ENCODE results near the gene FOXO1. TPM values are rescaled to one million over a fixed set of nuclear protein-coding genes. Genes with fewer than 3 reads are reported as not detected.

The FOXO1 gene
- total RNA-seq, 1 donor from 2014 or later = 14.5 TPM

- DNase-seq (ENCODE audit: missing footprints) (no peak), ATAC-seq (no peak)
- intact Hi-C loops (cut with DNase I) = no loop called here
Observed at GRCh38 chr13:40648841-40649240, 17.6 kb downstream of the FOXO1 start.

DNA sequence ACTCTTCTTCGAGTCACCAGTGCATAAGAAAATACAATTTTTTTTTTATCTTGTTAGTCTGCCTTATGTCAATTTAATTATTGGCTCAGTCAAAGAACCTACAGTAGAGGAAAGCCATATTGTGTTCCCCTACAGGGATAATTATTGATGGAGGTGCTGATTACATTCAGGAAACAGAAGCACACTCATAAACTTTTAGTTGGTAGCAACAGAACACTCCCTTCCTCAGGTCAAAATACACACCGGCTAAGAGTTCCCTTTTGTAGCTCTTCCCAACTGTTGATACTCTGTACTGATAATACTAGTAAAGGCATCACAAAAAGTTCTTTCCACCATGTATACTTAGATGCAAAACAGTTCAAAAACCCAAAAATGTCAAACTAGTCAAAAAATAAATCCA, 18.4 kb downstream of the FOXO1 start:
- intact Hi-C loops (cut with DNase I) = no loop called here

GRCh38 chr13:40644838-40645604, 21.4 kb downstream of the FOXO1 start:
- DNase-seq (ENCODE audit: missing footprints) = no peak
- intact Hi-C loops (cut with DNase I) = no loop called here
- no peak for ATAC-seq

More for the DNA sequence above, 18.4 kb downstream of the FOXO1 start:
- no peak for ATAC-seq
- DNase-seq (ENCODE audit: missing footprints) = no peak

GRCh38 chr13:40640845-40641458, 25.5 kb downstream of the FOXO1 start:
- intact Hi-C loops (cut with DNase I) = no loop called here
- peak; percentile 51 for DNase-seq (ENCODE audit: missing footprints)
- ATAC-seq = no peak

- no peak for DNase-seq (ENCODE audit: missing footprints)
- intact Hi-C loops (cut with DNase I) = no loop called here
- ATAC-seq = peak; percentile 33
Observed at GRCh38 chr13:40640202-40640601, 26.2 kb downstream of the FOXO1 start.

DNA sequence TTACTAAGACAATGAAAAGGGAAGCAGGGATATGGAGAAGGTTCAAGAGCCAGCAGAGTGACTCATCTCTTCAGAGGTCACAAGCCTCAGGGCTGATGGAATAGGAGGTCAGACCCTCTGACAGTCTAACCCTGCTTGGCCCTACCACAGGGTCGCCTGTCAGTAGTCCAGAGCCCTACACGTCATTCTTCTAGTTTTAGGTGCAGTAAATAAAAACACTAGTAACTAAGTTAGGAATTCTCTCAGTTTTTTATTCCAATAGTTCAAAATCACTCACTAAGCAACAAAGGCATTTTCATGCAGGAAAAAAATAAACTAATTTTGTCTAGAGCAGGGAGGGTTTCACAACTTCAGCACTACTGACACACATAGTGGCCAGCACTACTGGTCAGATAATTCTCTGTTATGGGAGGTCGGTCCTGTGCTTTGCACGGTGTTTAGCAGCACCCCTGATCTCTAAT, 27.2 kb downstream of the FOXO1 start:
- DNase-seq (ENCODE audit: missing footprints) (no peak), ATAC-seq (peak; percentile 75)
- intact Hi-C loops (cut with DNase I) = no loop called here

GRCh38 chr13:40637643-40638042, 28.8 kb downstream of the FOXO1 start:
- DNase-seq (ENCODE audit: missing footprints) = no peak
- ATAC-seq = peak; percentile 51
- intact Hi-C loops (cut with DNase I) = no loop called here

DNA sequence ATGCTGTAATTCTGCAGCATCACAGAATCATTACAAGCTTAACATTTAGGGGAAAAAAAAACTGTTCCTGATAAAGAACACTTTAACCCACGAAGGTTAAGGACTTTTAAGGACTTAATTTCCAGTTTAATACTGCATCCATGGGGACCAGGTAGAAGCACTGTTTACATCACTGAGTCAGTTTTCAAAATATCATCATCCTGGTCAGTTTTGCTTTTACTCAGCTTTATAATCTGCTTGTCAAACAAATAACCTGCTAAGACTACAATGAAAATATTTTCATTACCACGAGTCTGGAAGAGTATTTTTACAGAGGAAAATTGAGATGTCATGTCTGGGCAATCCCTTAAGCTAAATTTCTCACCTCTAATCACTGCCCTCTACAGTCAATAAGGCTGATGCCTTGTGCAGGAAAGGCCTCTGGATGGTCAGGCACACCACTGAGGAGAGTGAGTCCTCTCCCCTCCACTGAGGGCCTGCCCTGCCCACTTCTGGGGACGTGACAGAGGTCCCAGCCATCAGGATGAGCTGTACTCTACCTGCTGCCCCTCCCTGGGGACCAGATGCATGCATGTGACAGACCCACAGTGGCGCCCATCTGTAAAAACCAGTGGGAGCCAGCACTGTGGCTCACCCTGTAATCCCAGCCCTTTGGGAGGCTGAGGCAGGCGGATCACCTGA, 31.0 kb downstream of the FOXO1 start:
- intact Hi-C loops (cut with DNase I) = no loop called here
- DNase-seq (ENCODE audit: missing footprints) = no peak
- ATAC-seq = no peak

DNA sequence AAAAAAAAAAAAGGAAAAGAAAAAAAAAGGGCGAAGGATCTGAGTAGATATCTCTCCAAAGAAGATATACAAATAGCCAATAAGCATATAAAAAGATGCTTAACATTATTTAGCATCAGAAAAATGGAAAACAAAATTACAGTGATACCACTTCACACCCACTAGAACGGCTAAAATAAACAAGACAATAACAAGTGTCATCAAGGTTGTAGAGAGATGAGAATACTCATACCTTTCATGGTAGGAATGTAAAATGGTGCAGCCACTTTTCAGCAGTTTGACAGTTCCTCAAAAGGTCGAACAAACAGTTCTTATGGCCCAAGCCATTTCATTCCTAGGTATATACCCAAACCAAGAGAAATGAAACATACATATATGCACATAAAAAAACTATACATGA, 33.5 kb downstream of the FOXO1 start:
- DNase-seq (ENCODE audit: missing footprints) (no peak), ATAC-seq (no peak)
- intact Hi-C loops (cut with DNase I) = no loop called here

- intact Hi-C loops (cut with DNase I) = no loop called here
Observed at GRCh38 chr13:40631605-40632004, 34.8 kb downstream of the FOXO1 start.

GRCh38 chr13:40629678-40630384, 36.6 kb downstream of the FOXO1 start:
- intact Hi-C loops (cut with DNase I) = no loop called here
- DNase-seq (ENCODE audit: missing footprints) (no peak), ATAC-seq (no peak)

More at GRCh38 chr13:40631605-40632004, 34.8 kb downstream of the FOXO1 start:
- DNase-seq (ENCODE audit: missing footprints) (no peak), ATAC-seq (no peak)

DNA sequence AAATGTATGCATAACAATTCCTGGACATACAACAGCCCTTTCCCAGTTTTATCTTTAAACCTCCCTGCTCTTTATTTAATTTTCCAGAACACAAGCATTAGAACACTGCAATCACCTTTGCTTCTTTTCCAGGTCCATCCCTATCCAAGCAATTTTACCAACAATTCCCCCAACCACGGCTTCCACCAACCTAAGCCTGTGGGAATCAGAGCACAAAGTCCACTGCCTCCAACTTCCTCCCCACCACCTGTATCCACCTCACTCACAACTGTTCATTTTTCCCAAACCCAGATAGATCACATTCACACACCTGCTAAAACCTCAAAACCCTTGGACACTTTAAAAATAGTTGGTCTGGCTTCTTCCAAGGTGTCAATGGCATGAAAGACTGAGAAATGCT, 39.5 kb downstream of the FOXO1 start:
- intact Hi-C loops (cut with DNase I) = no loop called here
- ATAC-seq (no peak), DNase-seq (ENCODE audit: missing footprints) (no peak)

DNA sequence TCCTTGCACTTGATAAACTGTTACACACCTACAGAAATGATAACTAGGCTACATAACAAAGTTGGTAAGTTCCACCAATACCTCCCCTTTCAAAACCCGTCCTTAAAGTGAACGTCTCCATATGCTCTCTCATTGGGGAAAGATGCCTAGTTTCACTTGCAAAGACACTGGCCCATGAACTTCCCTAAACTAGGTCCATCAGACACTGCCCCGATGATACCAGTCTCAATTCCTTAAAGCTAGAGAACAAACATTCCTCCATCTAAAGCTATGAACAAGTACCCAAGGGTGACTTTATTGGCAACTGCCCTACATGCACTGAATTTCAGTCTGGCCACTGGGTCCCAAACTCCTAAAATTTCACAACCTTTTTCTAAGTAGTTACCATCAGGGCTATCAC, 39.9 kb downstream of the FOXO1 start:
- intact Hi-C loops (cut with DNase I) = no loop called here
- ATAC-seq = no peak
- no peak for DNase-seq (ENCODE audit: missing footprints)

GRCh38 chr13:40624986-40625385, 41.5 kb downstream of the FOXO1 start:
- ATAC-seq (no peak), DNase-seq (ENCODE audit: missing footprints) (no peak)
- intact Hi-C loops (cut with DNase I) = no loop called here

- intact Hi-C loops (cut with DNase I) = no loop called here
Observed at GRCh38 chr13:40624383-40624782, 42.1 kb downstream of the FOXO1 start.

GRCh38 chr13:40622761-40623160, 43.7 kb downstream of the FOXO1 start:
- ATAC-seq (no peak), DNase-seq (ENCODE audit: missing footprints) (no peak)
- intact Hi-C loops (cut with DNase I) = no loop called here

More at GRCh38 chr13:40624383-40624782, 42.1 kb downstream of the FOXO1 start:
- ATAC-seq (no peak), DNase-seq (ENCODE audit: missing footprints) (no peak)

DNA sequence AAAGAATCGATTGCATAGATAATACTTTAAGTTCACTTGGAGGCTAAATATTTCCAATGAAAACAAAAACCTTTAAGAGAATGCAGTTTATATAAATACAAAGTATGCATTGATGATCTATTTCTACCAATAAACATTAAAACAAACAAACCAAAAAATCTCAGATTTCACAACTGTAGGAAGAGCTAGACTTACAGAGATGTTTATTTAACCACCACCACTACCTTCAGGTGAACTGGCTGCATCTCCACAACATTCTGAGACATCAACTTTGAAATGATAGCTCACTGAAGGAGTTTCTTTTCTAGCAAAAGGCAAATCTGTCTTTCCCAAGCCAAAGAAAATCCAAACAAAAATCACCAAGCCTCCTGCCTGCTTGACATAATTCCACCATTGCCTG, 44.2 kb downstream of the FOXO1 start:
- no peak for DNase-seq (ENCODE audit: missing footprints)
- intact Hi-C loops (cut with DNase I) = no loop called here
- no peak for ATAC-seq

DNA sequence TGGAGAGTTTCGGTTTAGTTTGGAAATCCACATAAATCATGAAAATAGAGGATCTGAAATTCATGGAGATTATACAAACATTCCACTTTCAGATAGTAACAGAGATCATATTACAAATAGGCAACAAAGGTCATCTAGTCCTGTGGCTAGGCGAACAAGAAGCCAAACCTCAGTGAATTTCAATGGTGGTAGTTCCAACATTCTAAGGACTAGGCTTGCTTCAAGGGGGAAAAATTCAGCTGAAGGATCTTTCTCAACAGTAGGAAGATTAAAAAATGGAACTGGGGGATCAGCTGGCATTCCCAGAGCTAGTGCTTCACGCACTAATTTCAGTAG, 47.0 kb downstream of the FOXO1 start:
- DNase-seq (ENCODE audit: missing footprints) (no peak), ATAC-seq (no peak)
- intact Hi-C loops (cut with DNase I) = loop anchor here (5.0 kb wide), 1 partner anchor 57 kb away; no protein-coding TSS in a partner anchor

All from Right ventricle myocardium inferior (tissue), 1 donor.